ACHN (cell line): ENCODE measurements around the gene MAST1.

ENCODE experiments used
- DNase-seq: peaks from one replicate; pipeline ENCODE4 v3.0.0-alpha.2; 2015
- in situ Hi-C: cut with HindIII; loops from 2 replicates; pipeline ENCODE4 v1.10.0; 2017; ENCODE audit warnings: low sequenced_read_pairs, low pct_ligation_motif_present, low pct_unique_long_range_greater_than_20kb

MAST1 gene

GRCh38 chr19:12864721-12865715, 26.7 kb downstream of the MAST1 start:
- in situ Hi-C loops = no loop called here
- DNase-seq = no peak

GRCh38 chr19:12865746-12866415, 27.6 kb downstream of the MAST1 start:
- in situ Hi-C loops = no loop called here
- no peak for DNase-seq

- in situ Hi-C loops = no loop called here
- DNase-seq = no peak
Observed at GRCh38 chr19:12866416-12867119, 28.3 kb downstream of the MAST1 start.

- DNase-seq = peak; percentile 23
- in situ Hi-C loops = no loop called here
Observed at GRCh38 chr19:12867120-12868099, 29.1 kb downstream of the MAST1 start.

GRCh38 chr19:12868540-12869112, 30.3 kb downstream of the MAST1 start:
- no peak for DNase-seq
- in situ Hi-C loops = no loop called here

- DNase-seq = no peak
- in situ Hi-C loops = no loop called here
Observed at GRCh38 chr19:12871681-12872080, 33.4 kb downstream of the MAST1 start.

- no peak for DNase-seq
- in situ Hi-C loops = no loop called here
Observed at GRCh38 chr19:12872255-12872654, 33.9 kb downstream of the MAST1 start.

- in situ Hi-C loops = no loop called here
- DNase-seq = peak; percentile 72
Observed at GRCh38 chr19:12872941-12873890, 34.9 kb downstream of the MAST1 start.

GRCh38 chr19:12873891-12874745, 35.8 kb downstream of the MAST1 start:
- DNase-seq = no peak
- in situ Hi-C loops = no loop called here

- no peak for DNase-seq
- in situ Hi-C loops = no loop called here
Observed at GRCh38 chr19:12875086-12875485, 36.8 kb downstream of the MAST1 start.

GRCh38 chr19:12880551-12881171, 42.3 kb downstream of the MAST1 start:
- no peak for DNase-seq
- in situ Hi-C loops = no loop called here

GRCh38 chr19:12881172-12881808, 43.0 kb downstream of the MAST1 start, which contains the start of gene DNASE2:
Gene DNASE2 (minus strand): TSS chr19:12881449. CDS start chr19:12881375, 74 bp downstream.
- in situ Hi-C loops = no loop called here
- DNase-seq = peak; percentile 92

GRCh38 chr19:12882589-12882988, 44.3 kb downstream of the MAST1 start:
- DNase-seq = no peak
- in situ Hi-C loops = no loop called here

GRCh38 chr19:12884202-12884601, 45.9 kb downstream of the MAST1 start:
- in situ Hi-C loops = no loop called here
- no peak for DNase-seq

GRCh38 chr19:12884627-12884925, 46.3 kb downstream of the MAST1 start:
- in situ Hi-C loops = no loop called here
- no peak for DNase-seq
